Superior temporal gyrus (tissue), 1 donor: Measurements from ENCODE around the gene TSPEAR.
A peak's percentile ranks its signal among the peaks of the same experiment; 100 is the strongest.

Experiments used
- DNase-seq: peaks from one replicate; pipeline ENCODE4 v3.0.0-alpha.2; 2016; ENCODE audit errors: extremely low spot score

The TSPEAR gene

GRCh38 chr21:44722731-44723130 lies 11.4 kb upstream of the TSPEAR start:
- DNase-seq = no peak

DNA sequence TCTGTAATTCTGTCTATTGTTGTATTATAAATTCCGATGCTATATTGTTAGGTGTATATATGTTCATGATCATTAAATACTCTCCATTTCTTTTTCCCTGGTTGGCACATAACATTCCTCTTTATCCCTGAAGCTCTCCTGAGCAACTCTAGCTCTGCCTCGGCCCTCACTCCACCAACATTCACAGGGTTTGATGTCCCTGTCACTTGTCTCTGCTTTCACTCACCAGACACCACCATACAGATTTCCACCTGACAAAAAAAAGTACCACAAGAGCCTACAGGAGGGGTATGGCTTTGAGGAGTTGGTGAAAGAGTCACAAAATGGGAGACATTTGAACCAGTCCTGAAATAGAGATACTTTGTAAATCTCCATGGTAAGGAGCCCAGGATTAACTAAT lies 8.8 kb upstream of the TSPEAR start:
- DNase-seq = no peak

GRCh38 chr21:44718571-44718970 lies 7.2 kb upstream of the TSPEAR start:
- no peak for DNase-seq

GRCh38 chr21:44718093-44718492 lies 6.7 kb upstream of the TSPEAR start:
- no peak for DNase-seq

- DNase-seq = no peak
Observed at GRCh38 chr21:44716984-44717383, 5.6 kb upstream of the TSPEAR start.

DNA sequence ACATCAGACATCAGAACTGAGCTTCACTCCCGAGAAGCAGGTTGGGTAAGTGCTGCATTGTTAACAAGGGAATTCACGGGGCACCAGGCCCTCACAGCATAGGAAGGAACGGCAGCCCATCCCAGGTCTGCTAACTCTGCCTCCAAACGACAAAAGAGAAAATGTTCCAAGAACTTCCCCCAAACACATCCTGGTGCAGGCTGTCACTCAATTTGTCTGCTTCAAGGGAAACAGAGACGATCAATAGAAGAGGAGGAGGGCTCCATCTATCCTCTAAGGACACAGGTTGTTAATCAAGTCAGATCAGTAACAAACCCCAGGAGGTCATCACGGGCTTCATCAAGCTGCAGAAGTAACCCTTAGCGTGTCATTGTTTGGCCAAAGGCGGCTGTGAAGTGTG lies 3.5 kb upstream of the TSPEAR start:
- DNase-seq = no peak

- DNase-seq = no peak
Observed at GRCh38 chr21:44713846-44714245, 2.5 kb upstream of the TSPEAR start.

GRCh38 chr21:44713130-44713529 lies 1.8 kb upstream of the TSPEAR start:
- DNase-seq = no peak

GRCh38 chr21:44712203-44713028 lies 1.0 kb upstream of the TSPEAR start:
- no peak for DNase-seq

DNA sequence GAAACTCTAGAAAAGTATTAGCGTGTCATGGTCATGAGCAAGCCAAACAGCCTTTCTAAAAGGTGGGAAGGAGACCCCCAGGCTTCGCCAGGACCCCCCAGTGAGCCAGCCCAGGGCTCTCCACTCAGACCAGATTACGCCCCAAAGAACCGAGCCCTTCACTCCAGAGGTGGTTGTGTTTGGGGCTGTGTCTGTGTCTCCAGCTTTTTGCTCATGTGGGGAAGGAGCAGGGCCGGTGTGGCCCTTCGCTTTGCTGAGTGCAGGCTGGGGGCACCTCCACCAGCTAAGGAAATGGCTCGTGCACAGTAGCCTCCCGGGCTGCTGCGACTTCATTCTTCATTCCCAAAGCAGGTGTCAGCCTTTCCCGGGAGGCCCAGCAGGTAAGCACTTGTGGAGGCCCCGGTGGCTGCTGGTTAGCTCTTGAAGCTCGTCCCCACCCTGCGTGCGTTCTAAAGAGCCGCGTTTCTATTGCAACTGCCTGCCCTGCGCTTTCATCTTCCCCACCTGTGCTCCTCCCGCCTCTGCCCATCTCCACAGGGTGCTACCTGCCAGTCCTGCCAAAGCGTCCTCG lies 531 bp downstream of the TSPEAR start:
- DNase-seq = no peak

DNA sequence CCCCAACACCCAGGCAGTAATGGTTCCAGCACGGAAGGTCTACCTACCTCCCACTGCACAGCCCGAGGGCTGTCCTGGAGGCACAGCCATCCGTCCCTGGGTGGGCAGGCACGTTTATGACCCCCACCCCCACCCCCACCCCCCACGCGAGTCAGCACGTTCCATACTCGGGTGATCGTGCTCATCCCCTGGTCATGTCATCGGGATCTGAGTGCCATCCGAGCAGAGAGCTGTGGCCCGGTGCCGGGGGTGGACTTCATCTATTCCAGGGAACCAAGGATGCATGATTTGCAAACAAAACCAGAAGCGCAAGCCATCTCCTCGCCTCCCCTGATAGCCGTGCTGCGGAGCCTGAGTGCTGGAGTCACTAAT lies 1.1 kb downstream of the TSPEAR start:
- DNase-seq = no peak

GRCh38 chr21:44709426-44710293 lies 1.7 kb downstream of the TSPEAR start:
- DNase-seq = peak; percentile 6

DNA sequence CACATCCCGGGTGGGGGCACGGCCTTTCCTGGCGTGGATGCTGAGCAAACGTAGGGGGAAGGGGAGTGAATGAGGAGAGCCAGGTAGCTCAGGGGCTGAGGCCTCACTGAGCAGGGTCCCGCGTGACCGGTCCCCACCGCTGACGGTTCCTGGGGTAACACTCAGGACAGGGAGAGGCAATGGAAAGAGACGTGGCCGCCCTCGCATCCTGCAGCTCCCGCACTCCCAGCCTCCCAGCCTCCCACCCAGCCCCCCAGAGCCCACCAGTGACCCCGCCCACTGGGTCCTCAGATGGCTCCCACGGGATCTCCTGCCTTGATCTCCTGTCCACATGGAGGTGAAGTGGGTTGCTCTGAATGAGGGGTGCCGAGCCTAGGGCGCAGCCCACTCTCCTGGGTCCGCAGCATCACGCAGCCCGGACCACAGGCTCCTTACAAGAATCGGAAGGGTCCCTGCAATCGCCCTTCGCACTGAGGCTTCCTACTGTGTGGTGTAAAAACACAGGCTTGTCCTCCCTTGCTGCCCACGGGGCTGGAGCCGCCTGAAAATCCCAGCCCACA lies 2.4 kb downstream of the TSPEAR start:
- DNase-seq = no peak

- no peak for DNase-seq
Observed at GRCh38 chr21:44708213-44708865, 3.0 kb downstream of the TSPEAR start.

- no peak for DNase-seq
Observed at GRCh38 chr21:44706706-44707581, 4.4 kb downstream of the TSPEAR start.

GRCh38 chr21:44706026-44706705 lies 5.2 kb downstream of the TSPEAR start:
- DNase-seq = no peak

GRCh38 chr21:44704636-44705001 lies 6.8 kb downstream of the TSPEAR start:
- no peak for DNase-seq

DNA sequence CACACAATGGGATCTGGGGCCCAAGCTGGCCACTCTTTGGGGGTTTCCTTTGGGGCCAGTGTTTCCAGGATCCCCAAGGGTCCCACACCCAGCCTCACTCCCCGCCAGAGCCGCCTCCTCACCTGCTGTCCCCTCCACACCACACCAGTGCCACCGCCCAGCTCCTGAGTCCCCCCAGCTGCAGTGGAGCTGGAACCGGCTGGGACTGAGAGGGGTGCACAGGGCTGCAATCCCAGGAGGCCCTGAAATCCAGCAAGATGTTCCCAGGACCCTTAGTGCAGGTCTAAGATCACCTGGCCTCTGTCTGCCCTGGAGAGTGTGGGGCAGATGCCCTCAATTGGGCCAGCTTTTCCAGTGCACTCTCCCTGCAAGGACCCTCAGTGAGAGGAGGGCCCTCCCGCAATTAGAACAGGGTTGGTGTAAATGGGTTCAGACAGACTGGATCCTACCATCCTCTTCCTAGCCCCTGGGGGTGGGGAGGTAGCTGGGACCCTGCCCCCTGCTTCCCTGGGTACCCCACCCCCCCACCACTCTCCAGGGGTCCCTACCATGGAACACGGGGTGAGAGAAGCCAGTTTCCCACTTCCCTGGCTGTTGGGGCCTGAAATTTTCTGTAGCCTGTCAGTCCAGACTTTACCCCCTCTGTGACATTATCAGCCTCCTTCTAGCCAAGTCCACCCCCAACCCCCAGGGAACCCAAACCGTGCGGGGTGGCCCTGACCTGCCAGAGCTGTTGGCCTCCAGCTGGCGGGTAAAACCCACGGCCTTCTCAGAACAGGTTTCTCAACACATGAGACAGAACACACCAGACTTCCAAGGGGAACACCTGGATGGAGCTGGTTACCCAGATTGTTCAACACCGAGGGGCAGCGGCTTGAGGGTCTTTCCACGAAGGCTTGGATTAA lies 7.4 kb downstream of the TSPEAR start:
- DNase-seq = no peak
